ENCODE data around the gene ALDH1L2.

ALDH1L2 gene

GRCh38 chr12:105025890-105026289 is 58.4 kb downstream of the ALDH1L2 start:
- Mint-ChIP-seq H3K27ac (no peak overlapping the region), H3K9me3 (no peaks in the 10 kb centered on the region), H3K4me1 (peaks cover 3% of the 10 kb centered on the region), H3K27me3 (no peaks in the 10 kb centered on the region), H3K4me3 (no peak overlapping the region), H3K36me3 (peaks cover 1% of the 10 kb centered on the region)

- Mint-ChIP-seq H3K9me3 (no peaks in the 10 kb centered on the region), H3K4me1 (no peaks in the 10 kb centered on the region), H3K36me3 (peaks cover 1% of the 10 kb centered on the region), H3K4me3 (no peak overlapping the region), H3K27ac (no peak overlapping the region), H3K27me3 (no peaks in the 10 kb centered on the region)
Observed at GRCh38 chr12:105024928-105025327, 59.3 kb downstream of the ALDH1L2 start.

GRCh38 chr12:105020241-105020962 is 63.9 kb downstream of the ALDH1L2 start:
- Mint-ChIP-seq H3K27ac (no peak overlapping the region), H3K9me3 (no peaks in the 10 kb centered on the region), H3K27me3 (no peaks in the 10 kb centered on the region), H3K4me3 (no peak overlapping the region), H3K4me1 (no peaks in the 10 kb centered on the region), H3K36me3 (peaks cover 6% of the 10 kb centered on the region)

- H3K27ac Mint-ChIP-seq = no peak overlapping the region
- no peaks in the 10 kb centered on the region for H3K9me3 Mint-ChIP-seq
- peaks cover 11% of the 10 kb centered on the region for H3K36me3 Mint-ChIP-seq
- H3K4me3 Mint-ChIP-seq = no peak overlapping the region
- no peaks in the 10 kb centered on the region for H3K4me1 Mint-ChIP-seq
- H3K27me3 Mint-ChIP-seq = no peaks in the 10 kb centered on the region
Observed at GRCh38 chr12:105018776-105019175, 65.5 kb downstream of the ALDH1L2 start.

- Mint-ChIP-seq H3K27me3 (no peaks in the 10 kb centered on the region), H3K4me3 (no peak overlapping the region), H3K9me3 (no peaks in the 10 kb centered on the region), H3K4me1 (no peaks in the 10 kb centered on the region), H3K36me3 (peaks cover 11% of the 10 kb centered on the region), H3K27ac (no peak overlapping the region)
Observed at GRCh38 chr12:105018012-105018411, 66.2 kb downstream of the ALDH1L2 start.

- H3K36me3 Mint-ChIP-seq = peaks cover 31% of the 10 kb centered on the region
Observed at GRCh38 chr12:105015543-105015942, 68.7 kb downstream of the ALDH1L2 start.

GRCh38 chr12:105014603-105015002 is 69.7 kb downstream of the ALDH1L2 start:
- Mint-ChIP-seq H3K4me1 (no peaks in the 10 kb centered on the region), H3K36me3 (peaks cover 40% of the 10 kb centered on the region), H3K27me3 (no peaks in the 10 kb centered on the region), H3K9me3 (peaks cover 13% of the 10 kb centered on the region), H3K4me3 (no peak overlapping the region), H3K27ac (no peak overlapping the region)

More at GRCh38 chr12:105015543-105015942, 68.7 kb downstream of the ALDH1L2 start:
- Mint-ChIP-seq H3K27me3 (no peaks in the 10 kb centered on the region), H3K4me1 (no peaks in the 10 kb centered on the region), H3K9me3 (peaks cover 8% of the 10 kb centered on the region), H3K4me3 (no peak overlapping the region), H3K27ac (no peak overlapping the region)

GRCh38 chr12:105013892-105014291 is 70.4 kb downstream of the ALDH1L2 start:
- peaks cover 13% of the 10 kb centered on the region for H3K9me3 Mint-ChIP-seq
- peaks cover under 1% of the 10 kb centered on the region for H3K4me1 Mint-ChIP-seq
- no peak overlapping the region for H3K27ac Mint-ChIP-seq
- H3K36me3 Mint-ChIP-seq = peaks cover 47% of the 10 kb centered on the region
- no peaks in the 10 kb centered on the region for H3K27me3 Mint-ChIP-seq
- H3K4me3 Mint-ChIP-seq = no peak overlapping the region

- H3K4me3 Mint-ChIP-seq = no peak overlapping the region
- peaks cover 13% of the 10 kb centered on the region for H3K4me1 Mint-ChIP-seq
- H3K9me3 Mint-ChIP-seq = no peaks in the 10 kb centered on the region
- H3K36me3 Mint-ChIP-seq = peaks cover 62% of the 10 kb centered on the region
- no peaks in the 10 kb centered on the region for H3K27me3 Mint-ChIP-seq
- H3K27ac Mint-ChIP-seq = no peak overlapping the region
Observed at GRCh38 chr12:105001476-105001875, 82.8 kb downstream of the ALDH1L2 start.

GRCh38 chr12:104999347-104999685 is 84.9 kb downstream of the ALDH1L2 start:
- no peaks in the 10 kb centered on the region for H3K9me3 Mint-ChIP-seq
- peaks cover 55% of the 10 kb centered on the region for H3K36me3 Mint-ChIP-seq
- H3K4me1 Mint-ChIP-seq = peaks cover 3% of the 10 kb centered on the region
- no peak overlapping the region for H3K27ac Mint-ChIP-seq
- no peak overlapping the region for H3K4me3 Mint-ChIP-seq
- no peaks in the 10 kb centered on the region for H3K27me3 Mint-ChIP-seq

GRCh38 chr12:104998423-104999346 is 85.6 kb downstream of the ALDH1L2 start:
- Mint-ChIP-seq H3K9me3 (no peaks in the 10 kb centered on the region), H3K27ac (no peak overlapping the region), H3K4me1 (peaks cover 3% of the 10 kb centered on the region), H3K36me3 (peaks cover 52% of the 10 kb centered on the region), H3K27me3 (no peaks in the 10 kb centered on the region), H3K4me3 (no peak overlapping the region)

- H3K4me1 Mint-ChIP-seq = peaks cover 3% of the 10 kb centered on the region
- no peak overlapping the region for H3K27ac Mint-ChIP-seq
- peaks cover 50% of the 10 kb centered on the region for H3K36me3 Mint-ChIP-seq
- no peaks in the 10 kb centered on the region for H3K9me3 Mint-ChIP-seq
- H3K4me3 Mint-ChIP-seq = no peak overlapping the region
- H3K27me3 Mint-ChIP-seq = no peaks in the 10 kb centered on the region
Observed at GRCh38 chr12:104997541-104997940, 86.7 kb downstream of the ALDH1L2 start.

GRCh38 chr12:104994336-104994735 is 89.9 kb downstream of the ALDH1L2 start:
- Mint-ChIP-seq H3K36me3 (peaks cover 49% of the 10 kb centered on the region), H3K4me3 (no peak overlapping the region), H3K9me3 (no peaks in the 10 kb centered on the region), H3K4me1 (peaks cover 12% of the 10 kb centered on the region), H3K27me3 (no peaks in the 10 kb centered on the region), H3K27ac (no peak overlapping the region)

GRCh38 chr12:104991565-104992128 is 92.6 kb downstream of the ALDH1L2 start:
- Mint-ChIP-seq H3K4me3 (no peak overlapping the region), H3K27ac (no peak overlapping the region), H3K27me3 (no peaks in the 10 kb centered on the region), H3K36me3 (peaks cover 45% of the 10 kb centered on the region), H3K9me3 (no peaks in the 10 kb centered on the region), H3K4me1 (peaks cover 33% of the 10 kb centered on the region)

- H3K36me3 Mint-ChIP-seq = peaks cover 42% of the 10 kb centered on the region
- no peaks in the 10 kb centered on the region for H3K9me3 Mint-ChIP-seq
- no peak overlapping the region for H3K27ac Mint-ChIP-seq
Observed at GRCh38 chr12:104990950-104991349, 93.3 kb downstream of the ALDH1L2 start.

More at GRCh38 chr12:104990950-104991349, 93.3 kb downstream of the ALDH1L2 start:
- Mint-ChIP-seq H3K4me1 (peaks cover 36% of the 10 kb centered on the region), H3K27me3 (no peaks in the 10 kb centered on the region), H3K4me3 (no peak overlapping the region)
